ENCODE measurements around the gene NGFR.

DNA sequence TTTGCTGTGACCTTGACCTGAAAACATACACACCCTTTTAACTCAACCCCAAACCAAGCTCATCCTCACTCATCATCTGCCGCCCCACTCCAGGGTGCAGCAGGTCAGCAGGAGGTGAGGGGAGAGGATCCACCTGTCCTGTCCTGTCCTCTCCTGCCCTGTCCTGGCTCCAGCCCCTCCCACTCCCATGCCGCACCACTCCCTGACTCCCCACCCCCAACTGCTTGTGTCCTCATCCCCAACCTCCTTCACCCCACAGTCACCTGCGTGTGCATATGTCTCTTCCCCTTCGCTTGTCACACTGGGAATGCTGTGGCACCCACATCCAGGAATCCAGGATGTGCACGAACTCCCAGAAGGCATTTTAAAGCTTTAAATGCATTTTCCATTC is 15.6 kb downstream of the NGFR start:
- TF ChIP-seq PHB2 (IDR thresholded peaks at IDR 0.05; ENCODE audit: low read depth) (no peak), POLR2A (conservative IDR thresholded peaks at IDR 0.05) (no peak), ZNF512 (tag; IDR thresholded peaks at IDR 0.05) (no peak), CTCF (IDR thresholded peaks at IDR 0.05 in 2 of 3, conservative IDR thresholded peaks at IDR 0.05 in 1 of 3; ENCODE audit: insufficient read depth in 2 of 3, low read depth in 1 of 3, low read length in 3 of 3) (no peak), SIN3A (IDR thresholded peaks at IDR 0.05; ENCODE audit: borderline replicate concordance in 2 of 2, control insufficient read depth in 1 of 2, low read depth in 2 of 2, low read length in 2 of 2) (no peak), MXI1 (IDR thresholded peaks at IDR 0.05; ENCODE audit: low read depth, low read length) (no peak), CREM (IDR thresholded peaks at IDR 0.05; ENCODE audit: low read depth) (no peak)
